Peyer's patch (tissue), 4 donors: Measurements from ENCODE around the gene ST3GAL2. TPM values are rescaled to one million over a fixed set of nuclear protein-coding genes. Genes with fewer than 3 reads are reported as not detected.
"Not testable (repeated sequence)": the region's sequence is repeated elsewhere in the genome, so short reads cannot be mapped to it uniquely, and the experiment has no call there.

Experiments
- DNase-seq, 3 donors: peaks; one replicate each; pipeline ENCODE4 v3.0.0-alpha.2; 2017 to 2019
- H3K27ac ChIP-seq, 4 donors: fragments of 200-600 bp; sonication (generic); one replicate each; pipeline ENCODE4 v1.5.1; 2016 to 2019
- H3K27me3 ChIP-seq, 2 donors: fragments of 200-600 bp; sonication (generic); one replicate each; pipeline ENCODE4 v1.5.1; 2019
- H3K36me3 ChIP-seq, 3 donors: fragments of 200-600 bp; sonication (generic); one replicate each; pipeline ENCODE4 v1.5.1; 2016 to 2019
- H3K4me1 ChIP-seq, 4 donors: fragments of 200-600 bp; sonication (generic); one replicate each; pipeline ENCODE4 v1.5.1; 2016 to 2019
- H3K4me3 ChIP-seq, 4 donors: fragments of 200-600 bp; sonication (generic); 1 replicate in 3 of 4; 2 replicates in 1 of 4; pipeline ENCODE4 v1.5.1; 2016 to 2019; ENCODE audit warnings: mild to moderate bottlenecking in 1 of 4
- H3K9me3 ChIP-seq, 4 donors: fragments of 200-600 bp; sonication (generic); one replicate each; pipeline ENCODE4 v1.5.1; 2016 to 2019; ENCODE audit warnings: mild to moderate bottlenecking in 1 of 4
- POLR2A ChIP-seq, 2 donors: fragments of 450-650 bp; IDR thresholded peaks; one replicate each; pipeline ENCODE4 v1.5.1; 2017; ENCODE audit warnings: antibody characterized with exemption in 2 of 2, mild to moderate bottlenecking in 2 of 2, moderate library complexity in 2 of 2
- total RNA-seq, 4 donors: library from RNA; depleted of rRNA; stranded (reverse); fragments of >200 nt; gene quantifications; one replicate each; pipeline ENCODE4 v1.1.0, GENCODE V29; 2016
- TF ChIP-seq, protein P1 (sequence below), 6 experiments: fragments of 450-650 bp in 4 of 6; fragments of 200-600 bp in 2 of 6; sonication (generic) in 1 of 6; IDR thresholded peaks; one replicate each; pipeline ENCODE4 v1.5.1; 2017 to 2019; ENCODE audit warnings: antibody characterized with exemption in 6 of 6, mild to moderate bottlenecking in 3 of 6, moderate library complexity in 1 of 6

ST3GAL2 gene
- total RNA-seq, 4 donors from 2014 or later = 13.0 to 27.5 (median 19.6) TPM

DNA sequence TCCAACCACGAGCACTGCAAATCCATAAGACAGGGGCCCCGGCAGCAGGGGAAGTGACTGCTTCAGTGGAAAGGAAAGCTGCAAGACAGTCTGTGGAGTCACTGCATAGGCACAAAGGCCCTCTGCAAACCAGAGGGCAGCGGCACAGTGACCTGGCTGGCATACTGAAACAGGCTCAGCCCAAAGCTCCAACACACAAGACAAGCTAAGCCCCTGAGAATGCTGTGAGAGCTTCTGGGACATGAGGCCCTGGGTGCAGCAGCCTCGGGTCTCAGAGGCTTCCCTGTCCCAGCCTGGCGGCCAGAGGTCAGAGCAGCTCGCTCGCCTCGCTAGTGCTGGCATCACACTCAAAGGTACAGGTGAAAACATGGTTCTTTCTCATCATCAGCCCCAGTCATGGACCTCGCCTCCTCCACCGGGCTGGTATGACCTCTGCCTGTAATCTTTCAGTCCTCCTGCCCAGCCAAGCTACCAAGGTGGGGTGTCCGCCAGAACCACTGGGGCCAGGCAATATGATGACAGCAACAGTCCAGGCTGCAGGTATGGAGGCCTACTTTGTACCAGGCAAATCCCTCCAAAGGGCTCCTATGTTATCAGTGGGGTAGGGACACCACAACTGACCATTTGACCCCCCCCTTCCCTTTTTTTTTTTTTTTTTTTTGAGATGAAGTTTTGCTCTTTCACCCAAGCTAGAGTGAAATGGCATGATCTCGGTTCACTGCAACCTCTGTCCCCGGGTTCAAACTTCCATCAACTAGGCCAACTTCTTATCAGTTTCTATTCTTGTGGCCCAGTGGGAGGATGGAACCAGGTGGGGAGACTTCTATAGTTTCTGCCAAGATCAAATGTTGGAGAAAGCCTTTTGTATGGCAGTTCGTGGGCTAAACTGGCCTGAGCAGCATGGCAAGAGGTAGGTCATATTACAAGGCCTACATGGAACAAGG, 19.2 kb downstream of the ST3GAL2 start:
- H3K27me3 ChIP-seq = no peaks in the 10 kb centered on the region
- H3K4me1 ChIP-seq = peaks cover 4 to 52% (median 17%) of the 10 kb centered on the region in 4 donors
- DNase-seq = no peak
- no peaks in the 10 kb centered on the region for H3K36me3 ChIP-seq
- H3K9me3 ChIP-seq = no peaks in the 10 kb centered on the region
- no peak overlapping the region for H3K4me3 ChIP-seq
- no peak for TF ChIP-seq POLR2A (IDR thresholded peaks at IDR 0.05)
- H3K27ac ChIP-seq = peak overlapping the region in 2 of 4 donors; percentile 49 to 75

DNA sequence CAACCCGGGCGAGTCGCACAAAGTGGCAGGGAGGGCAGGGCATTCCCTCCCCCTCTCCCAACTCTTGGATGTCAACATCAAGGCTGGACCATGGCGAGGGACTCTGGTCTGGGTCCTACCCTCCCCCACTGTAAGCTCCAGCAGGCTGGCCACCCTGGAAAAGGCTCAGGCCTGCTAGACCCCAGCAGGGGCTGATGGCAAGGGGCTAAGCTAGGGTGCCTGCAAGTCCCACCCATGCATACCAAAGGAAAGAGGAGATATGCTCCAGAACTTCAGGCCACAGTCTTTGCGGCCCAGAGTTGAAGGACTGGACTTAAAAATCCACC, 19.9 kb downstream of the ST3GAL2 start:
- Histone ChIP-seq H3K4me1 (peaks cover 4 to 52% (median 17%) of the 10 kb centered on the region in 4 donors), H3K36me3 (no peaks in the 10 kb centered on the region), H3K9me3 (no peaks in the 10 kb centered on the region), H3K4me3 (no peak overlapping the region), H3K27me3 (no peaks in the 10 kb centered on the region), H3K27ac (peak overlapping the region in 3 of 4 donors; percentile 25 to 75 (median 49))
- DNase-seq = no peak
- TF ChIP-seq, protein P1, sequence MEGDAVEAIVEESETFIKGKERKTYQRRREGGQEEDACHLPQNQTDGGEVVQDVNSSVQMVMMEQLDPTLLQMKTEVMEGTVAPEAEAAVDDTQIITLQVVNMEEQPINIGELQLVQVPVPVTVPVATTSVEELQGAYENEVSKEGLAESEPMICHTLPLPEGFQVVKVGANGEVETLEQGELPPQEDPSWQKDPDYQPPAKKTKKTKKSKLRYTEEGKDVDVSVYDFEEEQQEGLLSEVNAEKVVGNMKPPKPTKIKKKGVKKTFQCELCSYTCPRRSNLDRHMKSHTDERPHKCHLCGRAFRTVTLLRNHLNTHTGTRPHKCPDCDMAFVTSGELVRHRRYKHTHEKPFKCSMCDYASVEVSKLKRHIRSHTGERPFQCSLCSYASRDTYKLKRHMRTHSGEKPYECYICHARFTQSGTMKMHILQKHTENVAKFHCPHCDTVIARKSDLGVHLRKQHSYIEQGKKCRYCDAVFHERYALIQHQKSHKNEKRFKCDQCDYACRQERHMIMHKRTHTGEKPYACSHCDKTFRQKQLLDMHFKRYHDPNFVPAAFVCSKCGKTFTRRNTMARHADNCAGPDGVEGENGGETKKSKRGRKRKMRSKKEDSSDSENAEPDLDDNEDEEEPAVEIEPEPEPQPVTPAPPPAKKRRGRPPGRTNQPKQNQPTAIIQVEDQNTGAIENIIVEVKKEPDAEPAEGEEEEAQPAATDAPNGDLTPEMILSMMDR (IDR thresholded peaks at IDR 0.05) = no peak
- TF ChIP-seq POLR2A (IDR thresholded peaks at IDR 0.05) = no peak

DNA sequence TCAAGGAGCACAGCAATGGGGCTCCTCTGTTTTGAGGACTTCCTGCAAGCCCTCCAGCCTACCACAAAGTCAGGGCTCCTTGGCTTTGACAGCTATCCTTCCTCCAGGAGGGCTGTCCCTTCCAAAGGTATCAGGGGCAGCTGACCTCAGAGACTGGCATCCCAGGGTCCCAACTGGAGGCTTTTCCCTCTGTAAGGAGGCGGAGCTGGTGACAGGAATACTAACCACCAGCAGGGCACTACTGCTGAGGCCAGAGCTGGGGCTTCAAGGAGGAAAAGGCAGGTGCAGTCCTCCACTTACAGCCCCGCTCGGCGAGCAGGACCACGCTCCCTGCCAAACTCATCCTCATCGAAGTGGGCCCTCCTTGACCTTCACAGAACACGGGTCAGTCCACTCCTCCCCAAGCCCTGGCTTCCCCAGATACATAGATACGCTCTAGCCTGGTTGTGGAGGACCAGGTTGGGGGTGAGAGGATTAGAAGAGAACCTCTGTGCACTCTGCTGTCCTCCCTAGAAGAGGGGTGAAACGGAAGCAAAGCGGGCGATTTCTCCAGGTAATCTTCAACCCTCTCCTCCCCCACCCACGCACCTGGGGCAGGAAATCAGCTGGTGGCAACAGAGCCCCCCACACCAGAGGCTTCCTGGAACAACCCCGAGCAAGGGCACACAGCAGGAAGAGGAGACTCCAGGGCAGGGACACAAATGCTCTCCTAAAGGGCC, 20.5 kb downstream of the ST3GAL2 start:
- Histone ChIP-seq H3K4me1 (peaks cover 4 to 52% (median 17%) of the 10 kb centered on the region in 4 donors), H3K27ac (peak overlapping the region in 2 of 4 donors; percentile 25 to 75), H3K9me3 (no peaks in the 10 kb centered on the region), H3K36me3 (no peaks in the 10 kb centered on the region), H3K27me3 (no peaks in the 10 kb centered on the region), H3K4me3 (no peak overlapping the region)
- DNase-seq = no peak
- TF ChIP-seq POLR2A (IDR thresholded peaks at IDR 0.05) = no peak
- TF ChIP-seq, protein P1 (IDR thresholded peaks at IDR 0.05) = no peak

DNA sequence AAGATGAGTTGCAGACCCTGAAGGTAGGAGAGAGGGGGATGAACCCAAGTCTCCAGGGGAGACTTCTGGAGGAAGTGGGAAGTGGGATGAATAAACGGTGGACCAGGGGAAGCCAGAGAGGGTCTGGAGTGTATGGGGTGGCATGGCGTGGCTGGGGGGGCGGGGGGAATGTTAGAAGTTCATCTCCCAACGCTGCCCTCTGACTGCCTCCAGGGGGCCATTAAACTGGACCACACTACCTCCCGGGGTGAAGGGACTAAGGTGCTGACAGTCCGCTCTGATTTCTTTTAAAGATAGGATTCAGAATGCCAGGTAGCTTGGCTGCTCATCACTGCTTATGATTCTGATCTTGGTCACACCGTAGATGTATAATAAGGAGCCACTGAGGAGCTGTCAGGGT, 21.2 kb downstream of the ST3GAL2 start:
- H3K4me1 ChIP-seq = peaks cover 4 to 47% (median 17%) of the 10 kb centered on the region in 4 donors

DNA sequence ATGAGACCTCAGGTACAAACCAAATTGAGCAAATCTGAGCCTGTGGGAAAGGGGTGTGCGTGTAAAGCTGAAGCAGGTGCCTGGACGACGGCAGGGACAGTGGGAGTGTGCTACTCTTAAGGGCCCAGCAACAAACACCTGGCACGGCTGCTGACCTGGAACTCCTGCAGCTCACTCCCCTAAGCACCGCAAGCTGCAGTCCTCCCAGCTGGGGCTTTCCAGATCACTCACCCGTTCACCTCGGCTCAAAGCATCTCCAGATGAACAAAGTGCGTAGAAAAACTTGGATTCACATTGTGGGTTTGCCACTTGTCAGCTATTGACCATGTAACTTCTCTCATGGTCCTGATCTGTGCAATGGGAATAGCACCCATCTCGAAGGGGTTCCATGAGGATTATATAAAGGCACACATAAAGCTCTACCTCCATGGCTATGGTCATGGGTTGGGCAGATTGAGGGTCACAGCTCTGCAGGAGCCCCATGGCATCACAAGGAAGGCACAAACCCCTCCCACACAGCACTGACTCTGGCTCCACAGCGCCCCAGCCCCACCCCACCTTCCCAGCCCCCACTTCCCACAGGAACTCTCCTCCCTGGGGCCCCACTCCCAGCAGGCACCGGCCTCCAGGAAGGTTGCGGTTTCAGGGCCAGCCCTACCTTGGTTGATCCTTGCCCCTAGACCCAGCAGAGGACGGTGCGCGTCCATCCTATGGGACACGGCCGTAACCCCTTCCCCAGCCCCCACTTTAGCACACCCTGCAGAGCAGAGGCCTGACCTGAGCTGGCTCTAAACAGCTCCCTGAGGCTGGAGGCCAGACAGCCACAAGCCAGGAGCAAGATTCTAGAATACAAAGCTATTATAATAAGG, 21.9 kb downstream of the ST3GAL2 start:
- Histone ChIP-seq H3K4me3 (no peak overlapping the region), H3K4me1 (peaks cover 4 to 40% (median 17%) of the 10 kb centered on the region in 4 donors), H3K27me3 (no peaks in the 10 kb centered on the region), H3K27ac (peak overlapping the region in 1 of 4 donors; percentile 75), H3K36me3 (no peaks in the 10 kb centered on the region), H3K9me3 (no peaks in the 10 kb centered on the region)
- peak; percentile 58 to 73 (median 69) for DNase-seq
- TF ChIP-seq POLR2A (IDR thresholded peaks at IDR 0.05) = no peak
- TF ChIP-seq, protein P1 (IDR thresholded peaks at IDR 0.05) = no peak

More for the DNA sequence above, 21.2 kb downstream of the ST3GAL2 start:
- Histone ChIP-seq H3K27ac (peak overlapping the region in 1 of 4 donors; percentile 75), H3K9me3 (no peaks in the 10 kb centered on the region), H3K36me3 (no peaks in the 10 kb centered on the region), H3K27me3 (no peaks in the 10 kb centered on the region), H3K4me3 (no peak overlapping the region)
- no peak for DNase-seq
- TF ChIP-seq POLR2A (IDR thresholded peaks at IDR 0.05) = no peak
- TF ChIP-seq, protein P1 (IDR thresholded peaks at IDR 0.05) = no peak

DNA sequence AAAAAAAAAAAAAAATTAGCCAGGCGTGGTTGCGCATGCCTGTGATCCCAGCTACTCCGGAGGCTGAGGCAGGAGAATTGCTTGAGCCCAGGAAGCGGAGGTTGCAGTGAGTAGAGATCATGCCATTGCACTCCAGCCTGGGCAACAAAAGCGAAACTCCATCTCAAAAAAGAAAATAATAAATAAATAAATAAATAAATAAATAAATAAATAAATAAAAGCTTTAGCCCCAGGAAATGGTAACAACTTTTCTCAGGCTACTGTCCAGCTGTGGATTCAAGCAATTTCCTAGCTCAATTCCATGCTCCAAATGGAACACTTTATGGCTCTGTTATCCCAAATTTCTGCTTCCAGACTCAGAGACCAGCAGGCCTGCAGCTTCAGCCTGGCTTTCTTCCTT, 25.3 kb downstream of the ST3GAL2 start:
- H3K4me3 ChIP-seq, H3K9me3 ChIP-seq, H3K27ac ChIP-seq, H3K27me3 ChIP-seq, H3K36me3 ChIP-seq, DNase-seq: not testable (repeated sequence)
- peaks cover 0 to 21% (median 7%) of the 10 kb centered on the region in 4 donors for H3K4me1 ChIP-seq
